NCI-H748 treated with DMSO at 0.1 percent for 48 hours (cell line): Measurements from ENCODE around the gene OPA3.
A peak's percentile ranks its signal among the peaks of the same experiment; 100 is the strongest.

Experiments
- DNase-seq: peaks from one replicate; lab custom pipeline; 2025; lab: John Stamatoyannopoulos, UW

Gene OPA3

DNA sequence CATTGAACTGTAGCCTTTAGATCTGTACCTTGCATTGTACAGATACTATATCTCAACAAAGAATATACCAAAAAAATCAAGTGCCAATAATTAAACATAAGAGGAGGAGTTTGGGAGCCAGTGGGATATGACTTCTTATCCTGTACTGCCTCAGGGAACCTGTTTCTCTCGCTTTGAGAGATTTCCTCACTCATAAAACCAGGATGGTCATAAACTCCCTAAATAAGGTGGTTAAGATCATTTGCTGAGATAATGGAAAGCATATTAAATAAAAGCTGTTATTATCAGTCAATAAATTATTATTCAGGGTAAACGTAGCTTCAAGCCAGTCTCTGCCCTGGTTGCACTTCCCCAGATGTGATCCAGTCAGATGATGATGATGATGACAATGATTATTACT is 17.0 kb downstream of the OPA3 start:
- DNase-seq: no peak

GRCh38 chr19:45564131-45564780 is 20.3 kb downstream of the OPA3 start:
- no peak for DNase-seq

- no peak for DNase-seq
Measured at GRCh38 chr19:45560686-45561085, 23.9 kb downstream of the OPA3 start.

GRCh38 chr19:45560038-45560437 is 24.6 kb downstream of the OPA3 start:
- DNase-seq: no peak

DNA sequence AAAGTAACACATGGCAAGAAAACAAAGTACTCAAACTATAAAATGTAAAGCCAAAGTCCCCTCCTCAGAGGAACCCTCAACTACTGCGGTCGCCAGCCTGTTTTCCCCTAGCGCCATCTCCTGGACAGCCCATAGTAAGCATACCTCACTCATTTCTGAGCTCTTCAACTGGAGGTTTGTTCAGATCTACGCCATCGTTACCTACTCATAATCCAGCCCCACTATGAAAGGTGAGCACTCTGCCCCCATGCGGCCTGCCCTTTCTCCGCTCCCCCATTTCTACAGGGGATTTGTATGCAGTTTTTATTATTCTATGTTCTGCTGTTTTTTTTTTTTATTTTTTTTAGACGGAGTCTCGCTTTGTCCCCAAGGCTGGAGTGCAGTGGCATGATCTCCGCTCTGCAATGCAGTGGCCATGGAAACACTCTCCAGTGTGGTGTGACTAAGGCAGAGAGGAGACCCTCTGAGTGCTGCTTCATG is 26.2 kb downstream of the OPA3 start:
- peak; percentile 74 for DNase-seq

GRCh38 chr19:45556835-45557234 is 27.8 kb downstream of the OPA3 start:
- DNase-seq: no peak

GRCh38 chr19:45554481-45554880 is 30.1 kb downstream of the OPA3 start:
- DNase-seq: no peak

DNA sequence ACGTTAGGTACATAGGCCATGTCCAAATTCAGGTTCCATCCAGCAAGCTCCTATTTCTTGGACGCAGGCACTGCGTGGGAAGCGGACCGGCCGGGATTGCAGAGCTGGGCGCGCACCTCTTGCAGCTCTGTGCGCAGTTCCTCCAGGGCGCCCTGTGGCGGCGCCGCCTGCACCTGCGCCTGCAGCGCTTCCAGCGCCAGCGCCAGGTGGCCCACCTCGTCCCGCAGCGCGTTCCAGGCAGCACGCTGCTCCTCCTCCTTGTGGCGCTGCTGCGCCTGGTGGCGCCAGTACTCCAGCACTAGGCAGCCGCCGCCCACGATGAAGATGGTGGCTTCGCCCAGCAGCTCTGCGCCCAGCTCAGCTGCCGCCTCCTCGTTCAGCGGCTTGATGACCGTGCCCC is 31.1 kb downstream of the OPA3 start:
- no peak for DNase-seq

DNA sequence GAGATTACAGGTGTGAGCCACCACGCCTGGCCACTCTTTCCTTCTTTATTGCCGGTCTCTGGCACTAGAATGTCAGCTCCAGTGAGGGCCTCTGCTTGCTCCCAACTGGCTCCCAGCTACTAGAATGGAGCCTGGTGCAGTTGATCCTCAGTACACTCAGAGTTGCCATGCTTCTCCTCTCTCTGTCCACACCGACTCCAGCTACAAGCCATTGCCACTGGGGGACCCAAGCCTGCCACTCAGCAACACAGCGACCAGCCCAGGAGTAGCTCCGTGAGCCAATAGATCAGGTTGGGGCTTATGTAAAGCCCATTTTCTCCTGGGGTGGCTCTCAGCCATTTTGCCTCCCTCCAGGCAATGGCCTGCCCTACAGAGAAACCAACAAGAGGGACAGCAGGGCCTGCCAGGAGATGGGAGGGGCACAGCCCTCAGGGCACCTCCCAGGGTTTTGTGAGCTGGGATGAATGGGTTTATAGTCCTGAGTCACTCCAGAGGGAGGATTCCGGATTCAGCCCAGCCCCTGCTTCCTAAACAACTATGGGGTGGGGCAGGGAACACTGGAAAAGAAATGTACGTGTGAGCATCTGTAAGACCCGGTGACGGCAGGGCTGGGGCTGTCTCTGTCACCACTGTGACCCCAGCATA is 36.5 kb downstream of the OPA3 start:
- DNase-seq: no peak

GRCh38 chr19:45547211-45547770 is 37.3 kb downstream of the OPA3 start:
- DNase-seq: no peak

GRCh38 chr19:45542234-45542668 is 42.4 kb downstream of the OPA3 start:
- peak; percentile 7 for DNase-seq

DNA sequence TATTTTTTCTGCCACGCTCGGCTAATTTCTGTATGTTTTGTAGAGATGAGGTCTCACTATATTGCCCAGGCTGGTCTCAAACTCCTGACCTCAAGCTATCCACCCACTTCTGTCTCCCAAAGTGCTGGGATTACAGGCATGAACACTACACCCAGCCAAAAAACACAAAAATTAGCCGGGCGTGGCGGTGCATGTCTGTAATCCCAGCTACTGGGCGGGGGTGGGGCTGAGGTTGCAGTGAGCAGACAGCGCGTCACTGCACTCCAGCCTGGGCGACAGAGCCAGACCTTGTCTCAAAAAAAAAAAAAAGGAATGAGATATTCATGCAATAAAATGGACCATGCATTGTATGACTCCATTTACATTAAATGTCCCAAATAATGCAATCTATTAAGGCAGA is 45.1 kb downstream of the OPA3 start:
- DNase-seq: no peak

GRCh38 chr19:45531349-45531748 is 53.3 kb downstream of the OPA3 start:
- DNase-seq: no peak

DNA sequence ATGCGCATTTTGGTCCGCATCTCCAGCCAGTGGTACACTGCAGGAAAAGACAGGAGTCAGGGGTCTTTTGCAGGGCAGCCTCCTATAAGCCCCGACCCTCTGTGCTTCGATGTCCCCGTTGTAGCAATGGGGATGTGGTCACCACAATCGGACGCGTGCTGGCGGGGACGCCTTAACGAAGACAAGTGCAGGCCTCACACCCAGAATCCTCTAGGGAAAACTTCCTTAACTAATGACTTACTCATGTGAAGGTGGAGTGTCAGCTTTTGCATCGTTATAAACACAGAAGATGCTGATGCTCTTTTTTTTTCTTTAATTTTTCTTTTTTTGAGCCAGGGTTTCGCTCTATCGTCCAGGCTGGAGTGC is 55.2 kb downstream of the OPA3 start:
- DNase-seq: no peak

GRCh38 chr19:45528744-45529419 is 55.7 kb downstream of the OPA3 start:
- peak; percentile 87 for DNase-seq

DNA sequence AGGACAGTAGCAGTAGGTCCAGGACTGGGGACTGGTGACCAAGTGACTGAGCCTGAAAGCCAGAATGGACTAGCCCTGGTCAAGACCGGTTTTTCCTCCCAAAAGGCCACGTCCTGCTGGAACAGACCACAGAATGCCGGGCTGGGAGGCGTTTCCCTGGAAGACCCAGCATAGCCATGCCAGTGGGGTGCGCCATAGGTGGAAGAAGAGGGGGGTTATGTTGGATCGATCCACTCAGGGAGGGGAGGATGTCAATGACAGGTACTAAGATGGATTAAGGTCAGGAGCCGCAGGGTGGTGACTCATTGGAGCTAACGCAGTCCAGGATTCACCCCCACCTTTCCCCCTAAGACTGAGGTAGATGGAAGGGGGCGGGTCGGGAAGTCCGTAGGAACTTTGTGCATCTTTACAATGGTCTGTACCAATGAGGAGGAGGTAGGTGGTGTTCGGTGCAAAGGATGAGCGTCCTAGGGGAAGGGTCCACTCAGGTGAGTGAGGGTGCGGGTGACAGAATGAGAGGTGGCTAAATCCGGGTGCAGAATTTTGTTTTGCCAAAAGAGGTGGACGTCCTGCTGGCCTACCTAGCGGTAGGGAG is 56.4 kb downstream of the OPA3 start:
- DNase-seq: peak; percentile 70

- no peak for DNase-seq
Measured at GRCh38 chr19:45527731-45528130, 56.9 kb downstream of the OPA3 start.

GRCh38 chr19:45526971-45527370 is 57.6 kb downstream of the OPA3 start:
- DNase-seq: no peak

DNA sequence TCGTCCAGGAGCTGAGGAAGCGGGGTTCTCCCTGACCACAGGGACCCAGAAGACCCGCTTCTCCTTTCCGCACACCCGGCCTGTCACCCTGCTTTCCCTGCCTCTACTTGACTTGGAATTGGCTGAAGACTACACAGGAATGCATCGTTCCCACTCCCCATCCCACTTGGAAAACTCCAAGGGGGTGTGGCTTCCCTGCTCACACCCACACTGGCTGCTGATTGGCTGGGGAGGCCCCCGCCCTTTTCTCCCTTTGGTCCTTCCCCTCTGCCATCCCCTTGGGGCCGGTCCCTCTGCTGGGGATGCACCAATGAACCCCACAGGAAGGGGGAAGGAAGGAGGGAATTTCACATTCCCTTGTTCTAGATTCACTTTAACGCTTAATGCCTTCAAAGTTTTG is 58.5 kb downstream of the OPA3 start:
- DNase-seq: peak; percentile 49

DNA sequence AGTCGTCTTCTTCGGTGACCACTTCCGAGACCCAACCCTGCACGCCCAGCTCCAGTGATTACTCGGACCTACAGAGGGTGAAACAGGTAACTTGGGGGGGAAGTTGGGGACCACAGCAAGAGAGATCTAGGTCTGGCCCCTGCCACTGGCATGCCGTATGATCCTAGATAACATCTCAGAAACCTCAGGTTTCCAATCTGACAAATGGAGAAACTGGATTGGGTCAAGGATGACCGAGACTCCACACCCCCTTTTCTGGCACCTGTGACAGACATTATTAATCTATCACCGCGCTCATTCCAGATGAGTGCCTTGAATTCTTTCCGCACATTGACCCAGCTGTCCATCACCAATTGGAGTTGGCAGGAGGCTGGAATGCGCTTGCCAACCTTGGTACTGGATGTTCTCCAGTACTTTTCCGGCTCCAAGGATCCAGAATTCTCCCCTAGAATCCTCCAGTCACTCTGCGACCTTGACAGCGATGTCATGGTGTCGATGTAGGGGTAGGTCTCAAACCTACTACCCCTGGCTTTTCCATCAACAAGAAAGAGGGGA is 60.0 kb downstream of the OPA3 start:
- DNase-seq: no peak

DNA sequence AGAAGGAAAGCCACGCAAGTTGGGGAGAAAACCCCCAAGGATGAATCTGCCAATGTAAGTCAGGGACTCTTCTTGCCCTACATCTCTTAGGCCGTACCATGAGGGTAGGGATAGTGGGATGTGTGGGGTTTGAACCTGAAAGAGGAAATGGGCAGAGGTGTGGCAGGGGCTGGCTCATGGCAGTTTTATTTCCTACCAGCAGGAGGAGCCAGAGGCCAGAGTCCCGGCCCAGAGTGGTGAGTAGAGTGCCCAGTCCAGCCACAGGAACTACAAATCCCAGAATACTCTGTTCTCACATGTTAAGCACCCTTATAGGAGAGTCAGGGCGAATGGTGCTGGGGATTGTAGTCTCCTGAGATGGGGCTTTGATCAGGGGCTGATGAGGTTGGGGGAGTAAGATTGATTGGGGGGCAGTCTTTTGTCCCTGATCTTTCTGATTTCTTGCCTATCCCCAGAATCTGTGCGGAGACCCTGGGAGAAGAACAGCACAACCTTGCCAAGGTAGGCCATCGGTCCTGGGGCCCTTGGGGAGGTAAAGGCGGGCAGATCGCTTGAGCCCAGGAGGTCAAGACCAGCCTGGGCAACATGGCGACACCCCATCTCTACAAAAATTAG is 60.9 kb downstream of the OPA3 start:
- peak; percentile 89 for DNase-seq
